Smooth muscle cell (in vitro differentiated cells): ENCODE measurements around the gene HIGD2A. TPM values are rescaled to one million over a fixed set of nuclear protein-coding genes. Genes with fewer than 3 reads are reported as not detected.

Experiments used
- DNase-seq: peaks from one replicate; lab custom pipeline; 2025; ENCODE audit not compliant: unreplicated experiment; lab: John Stamatoyannopoulos, UW
- H2AFZ ChIP-seq: fragments of 200-600 bp; sonication (generic); 2 replicates; pipeline ENCODE4 v1.6.0; 2016; ENCODE audit warnings: antibody characterized with exemption, low read depth, mild to moderate bottlenecking
- H3F3A ChIP-seq: fragments of 200-600 bp; sonication (generic); 2 replicates; pipeline ENCODE4 v1.6.0; 2017; ENCODE audit warnings: antibody characterized with exemption, low read depth
- H3K27ac ChIP-seq: fragments of 200-600 bp; sonication (generic); 2 replicates; pipeline ENCODE4 v1.5.1; 2016; ENCODE audit warnings: low read depth, mild to moderate bottlenecking
- H3K27me3 ChIP-seq: fragments of 200-600 bp; sonication (generic); 2 replicates; pipeline ENCODE4 v1.6.1; 2016; ENCODE audit warnings: low read depth, mild to moderate bottlenecking
- H3K36me3 ChIP-seq: fragments of 200-600 bp; sonication (generic); 2 replicates; pipeline ENCODE4 v1.5.1; 2016; ENCODE audit warnings: low read depth
- H3K4me1 ChIP-seq: fragments of 200-600 bp; sonication (generic); 2 replicates; pipeline ENCODE4 v1.5.1; 2016; ENCODE audit warnings: low read depth
- H3K4me2 ChIP-seq: fragments of 200-600 bp; sonication (generic); 2 replicates; pipeline ENCODE4 v1.6.0; 2016; ENCODE audit warnings: mild to moderate bottlenecking
- H3K4me3 ChIP-seq: fragments of 200-600 bp; sonication (generic); 2 replicates; pipeline ENCODE4 v1.5.1; 2016; ENCODE audit warnings: mild to moderate bottlenecking
- H3K79me2 ChIP-seq: fragments of 200-600 bp; sonication (generic); 2 replicates; pipeline ENCODE4 v1.6.0; 2016; ENCODE audit warnings: low read depth, mild to moderate bottlenecking
- H3K9ac ChIP-seq: fragments of 200-600 bp; sonication (generic); 2 replicates; pipeline ENCODE4 v1.6.0; 2016; ENCODE audit warnings: low read depth
- H3K9me3 ChIP-seq: fragments of 200-600 bp; sonication (generic); replicated peaks from 2 replicates; pipeline ENCODE4 v1.5.1; 2016; ENCODE audit warnings: low read depth
- H4K20me1 ChIP-seq: fragments of 200-600 bp; sonication (generic); 2 replicates; pipeline ENCODE4 v1.6.0; 2016; ENCODE audit warnings: low read depth
- CTCF ChIP-seq: fragments of 200-600 bp; sonication (generic); IDR thresholded peaks from 2 replicates; pipeline ENCODE4 v1.5.1; 2017; ENCODE audit warnings: borderline replicate concordance, mild to moderate bottlenecking, antibody characterized with exemption; ENCODE audit not compliant: insufficient read depth, poor library complexity, severe bottlenecking
- WGBS: methylation state at CpG from one replicate; pipeline ENCODE4 v1.1.7; 2016; ENCODE audit warnings: low lambda C conversion rate; 5-methylcytosine and 5-hydroxymethylcytosine counted together
- polyA plus RNA-seq: library from polyadenylated mRNA; unstranded; fragments of >200 nt; fragmentation: Nextera tagmentation; extraction: Ambion mirVana; gene quantifications from 2 replicates; pipeline ENCODE4 v1.2.1, GENCODE V29; 2016
- total RNA-seq: library from RNA; depleted of rRNA; stranded (reverse); fragments of >200 nt; gene quantifications from 2 replicates; pipeline ENCODE4 v1.2.3, GENCODE V29; 2014

HIGD2A gene
- total and polyA plus RNA-seq, 2 experiments from 2014 or later = 94.5 to 140 TPM

GRCh38 chr5:176392526-176392925 is 4.0 kb downstream of the HIGD2A start:
- Histone ChIP-seq H3K4me3 (no peak overlapping the region), H3K27ac (no peak overlapping the region), H2AFZ (no peak overlapping the region), H3K27me3 (no peaks in the 10 kb centered on the region), H3K36me3 (no peaks in the 10 kb centered on the region), H3K9me3 (no peaks in the 10 kb centered on the region), H3F3A (no peaks in the 10 kb centered on the region), H3K9ac (no peak overlapping the region), H4K20me1 (no peaks in the 10 kb centered on the region), H3K79me2 (peaks cover 6% of the 10 kb centered on the region), H3K4me1 (peaks cover 7% of the 10 kb centered on the region), H3K4me2 (no peak overlapping the region)
- no peak for DNase-seq
- WGBS = 97% methylated on average over 11 of the region's 11 CpGs
- TF ChIP-seq CTCF = no peak

GRCh38 chr5:176394096-176394495 is 5.5 kb downstream of the HIGD2A start:
- Histone ChIP-seq H3K79me2 (no peaks in the 10 kb centered on the region), H3K27me3 (no peaks in the 10 kb centered on the region), H3K4me1 (peaks cover 3% of the 10 kb centered on the region), H3F3A (no peaks in the 10 kb centered on the region), H3K9me3 (no peaks in the 10 kb centered on the region), H3K4me2 (no peak overlapping the region), H2AFZ (no peak overlapping the region), H4K20me1 (no peaks in the 10 kb centered on the region), H3K27ac (no peak overlapping the region), H3K9ac (no peak overlapping the region), H3K36me3 (no peaks in the 10 kb centered on the region), H3K4me3 (no peak overlapping the region)
- no peak for TF ChIP-seq CTCF
- 92% methylated on average over 9 of the region's 9 CpGs for WGBS
- no peak for DNase-seq

GRCh38 chr5:176394881-176395675 is 6.5 kb downstream of the HIGD2A start:
- DNase-seq = no peak
- no peaks in the 10 kb centered on the region for H3K27me3 ChIP-seq
- TF ChIP-seq CTCF = no peak
- no peaks in the 10 kb centered on the region for H3K36me3 ChIP-seq
- no peaks in the 10 kb centered on the region for H3K4me1 ChIP-seq
- no peak overlapping the region for H3K4me2 ChIP-seq
- H3K9ac ChIP-seq = no peak overlapping the region
- H3K9me3 ChIP-seq = no peaks in the 10 kb centered on the region
- no peak overlapping the region for H2AFZ ChIP-seq
- H4K20me1 ChIP-seq = no peaks in the 10 kb centered on the region
- H3K79me2 ChIP-seq = no peaks in the 10 kb centered on the region
- H3K27ac ChIP-seq = no peak overlapping the region
- 92% methylated on average over 10 of the region's 11 CpGs for WGBS
- no peaks in the 10 kb centered on the region for H3F3A ChIP-seq
- no peak overlapping the region for H3K4me3 ChIP-seq

GRCh38 chr5:176396330-176396729 is 7.8 kb downstream of the HIGD2A start:
- Histone ChIP-seq H3K9me3 (no peaks in the 10 kb centered on the region), H3K4me2 (no peak overlapping the region), H3F3A (no peaks in the 10 kb centered on the region), H3K4me1 (no peaks in the 10 kb centered on the region), H3K9ac (no peak overlapping the region), H3K4me3 (no peak overlapping the region), H2AFZ (no peak overlapping the region), H3K79me2 (no peaks in the 10 kb centered on the region), H3K27me3 (no peaks in the 10 kb centered on the region), H4K20me1 (peaks cover 4% of the 10 kb centered on the region), H3K36me3 (no peaks in the 10 kb centered on the region), H3K27ac (no peak overlapping the region)
- DNase-seq = no peak
- no peak for TF ChIP-seq CTCF
- WGBS = 45% methylated on average over 6 of the region's 6 CpGs
